ENCODE data around the gene SNAP47.

SNAP47 gene

DNA sequence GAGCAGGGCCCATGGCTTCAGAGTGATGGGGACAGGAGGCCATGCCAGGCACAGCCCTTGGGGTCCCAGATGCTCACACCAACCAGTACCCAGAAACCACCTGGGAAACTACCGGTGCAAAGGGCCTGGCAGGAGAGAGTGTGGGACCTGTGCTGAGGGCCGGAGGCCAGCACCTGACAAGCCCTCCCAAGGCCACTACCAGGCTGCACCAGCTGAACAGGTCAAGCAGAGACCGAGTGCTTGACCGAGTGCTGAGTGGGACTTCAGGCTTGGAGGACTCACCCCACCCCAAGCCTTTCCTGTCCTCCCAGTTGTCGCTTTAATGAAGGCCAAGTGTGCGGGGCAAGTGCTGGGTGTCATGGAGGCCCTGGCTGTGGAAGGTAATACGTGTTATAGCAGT, 36.5 kb downstream of the SNAP47 start:
- no peak overlapping the region for H3K27ac ChIP-seq
- TF ChIP-seq CTCF (conservative IDR thresholded peaks at IDR 0.05) = no peak

DNA sequence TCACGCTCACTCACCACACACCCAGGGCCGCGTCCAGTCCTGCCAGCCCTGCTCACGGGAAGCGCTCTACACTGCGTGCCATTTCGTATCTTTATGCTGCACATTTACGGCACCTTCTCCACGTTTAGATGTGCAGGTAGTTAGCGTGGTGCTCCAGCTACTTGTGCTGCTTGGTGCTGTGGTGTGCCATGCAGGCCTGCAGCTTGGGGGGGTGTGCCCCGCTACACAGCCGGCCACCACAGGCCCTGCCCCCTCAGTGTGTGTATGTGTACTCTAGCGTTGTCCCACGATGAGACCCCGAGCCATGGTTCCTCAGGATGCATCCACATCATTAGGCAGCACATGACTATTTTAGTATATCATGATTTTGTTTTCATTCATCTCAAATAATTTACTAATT, 38.3 kb downstream of the SNAP47 start:
- TF ChIP-seq CTCF (conservative IDR thresholded peaks at IDR 0.05) = no peak
- H3K27ac ChIP-seq = no peak overlapping the region

DNA sequence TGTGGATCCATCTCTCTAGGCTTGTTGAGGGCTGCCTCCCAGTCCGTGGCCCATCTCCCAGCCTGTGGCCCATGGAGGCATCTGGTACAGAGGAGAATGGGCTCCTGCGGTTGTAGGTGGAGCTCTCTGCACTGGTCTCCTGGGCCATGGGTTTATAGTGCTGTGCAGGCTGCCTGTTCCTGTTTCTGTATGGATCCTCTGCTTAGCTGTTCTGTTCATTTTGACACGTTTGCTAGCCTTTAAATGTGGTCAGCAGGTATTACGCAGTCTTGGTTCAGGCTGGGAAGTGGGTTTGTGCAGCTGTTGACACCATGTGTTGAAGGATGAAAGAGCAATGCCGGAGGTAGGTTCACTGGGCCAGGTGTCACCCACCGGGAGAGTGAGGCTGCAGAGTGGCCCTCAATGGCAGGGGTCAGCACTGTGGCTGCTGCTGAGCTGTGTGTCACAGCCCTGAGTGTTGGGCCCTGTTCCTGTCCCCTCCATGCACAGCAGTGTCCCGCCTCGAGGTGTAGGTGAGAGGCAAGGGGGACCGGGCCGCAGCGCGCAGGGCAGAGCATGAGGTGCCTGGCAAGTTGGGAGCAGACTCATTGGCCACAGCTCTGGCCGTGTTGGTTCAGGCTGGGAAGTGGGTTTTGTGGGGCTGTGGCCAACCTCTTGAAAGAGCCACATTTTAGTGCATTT, 39.0 kb downstream of the SNAP47 start:
- no peak for TF ChIP-seq CTCF (conservative IDR thresholded peaks at IDR 0.05)

GRCh38 chr1:227774821-227775661, 39.8 kb downstream of the SNAP47 start:
- no peak for TF ChIP-seq CTCF (conservative IDR thresholded peaks at IDR 0.05)
- H3K27ac ChIP-seq = no peak overlapping the region

More for the DNA sequence above, 39.0 kb downstream of the SNAP47 start:
- no peak overlapping the region for H3K27ac ChIP-seq

- H3K27ac ChIP-seq = no peak overlapping the region
- TF ChIP-seq CTCF (conservative IDR thresholded peaks at IDR 0.05) = no peak
These were observed 40.6 kb downstream of the SNAP47 start for GRCh38 chr1:227775841-227776240.

- TF ChIP-seq CTCF (conservative IDR thresholded peaks at IDR 0.05) = no peak
- no peak overlapping the region for H3K27ac ChIP-seq
These were observed 41.1 kb downstream of the SNAP47 start for GRCh38 chr1:227776331-227776771.

DNA sequence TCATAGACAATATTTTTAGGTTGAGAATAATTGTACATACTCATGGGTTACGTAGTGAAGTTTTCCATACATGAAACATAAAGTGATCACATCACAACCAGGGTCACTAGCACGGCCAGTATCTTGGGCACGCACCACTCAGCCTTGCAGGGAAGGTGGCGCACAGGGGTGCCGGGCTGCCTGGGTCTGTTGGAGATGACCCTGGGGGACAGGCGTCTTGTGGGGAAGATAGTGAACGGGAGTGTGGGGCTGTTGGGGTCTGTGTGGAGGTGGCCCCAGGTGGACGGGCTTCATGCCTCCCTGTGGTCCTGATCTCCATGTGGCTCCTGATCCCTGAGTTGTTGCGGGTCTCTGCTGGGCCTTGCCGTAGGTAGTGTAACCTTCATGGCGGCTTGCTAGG, 41.9 kb downstream of the SNAP47 start:
- TF ChIP-seq CTCF (conservative IDR thresholded peaks at IDR 0.05) = no peak
- no peak overlapping the region for H3K27ac ChIP-seq
